Common myeloid progenitor, CD34-positive (primary cell): ENCODE results near the gene GOT1.
A peak's percentile ranks its signal among the peaks of the same experiment; 100 is the strongest.

ENCODE experiments used
- CTCF ChIA-PET: fragments of 350-600 bp; sonication (Branson Sonifier 250); formaldehyde crosslinking; loops from one replicate; lab custom pipeline; 2021; ENCODE audit warnings: antibody characterized with exemption; lab: Charles Lee
- POLR2A ChIA-PET: fragments of 350-600 bp; sonication (Branson Sonifier 250); formaldehyde crosslinking; loops from one replicate; lab custom pipeline; 2021; ENCODE audit warnings: antibody characterized with exemption; lab: Charles Lee
- DNase-seq, 3 donors: peaks; one replicate each; pipeline versions ENCODE4 v3.0.0 to v3.0.0-alpha.2; 2013
- H3K27ac ChIP-seq, 2 experiments: 1 replicate in 1 of 2; 2 replicates in 1 of 2; pipeline ENCODE4 v1.7.0; 2013; ENCODE audit warnings: inconsistent platforms in 2 of 2, low read length in 2 of 2, mild to moderate bottlenecking in 2 of 2, low read depth in 1 of 2, moderate library complexity in 1 of 2; ENCODE audit not compliant: severe bottlenecking in 2 of 2, insufficient read depth in 1 of 2, poor library complexity in 1 of 2
- H3K27me3 ChIP-seq, 5 experiments: replicated peaks in 2 of 5; 1 replicate in 3 of 5; 2 replicates in 2 of 5; pipeline versions ENCODE4 v1.6.1 to v1.7.0; 2013; ENCODE audit warnings: low read length in 4 of 5, mild to moderate bottlenecking in 2 of 5, moderate library complexity in 2 of 5, inconsistent platforms in 1 of 5; ENCODE audit not compliant: insufficient read depth in 5 of 5, control insufficient read depth in 4 of 5
- H3K36me3 ChIP-seq, 4 experiments: 1 replicate in 2 of 4; 2 replicates in 2 of 4; pipeline versions ENCODE4 v1.6.1 to v1.7.0; 2013; ENCODE audit warnings: low read length in 3 of 4, control low read depth in 1 of 4, mild to moderate bottlenecking in 1 of 4; ENCODE audit not compliant: control insufficient read depth in 4 of 4, insufficient read depth in 4 of 4
- H3K4me1 ChIP-seq, 4 experiments: 1 replicate in 3 of 4; 2 replicates in 1 of 4; pipeline versions ENCODE4 v1.6.1 to v1.7.1; 2013; ENCODE audit warnings: low read length in 3 of 4, mild to moderate bottlenecking in 3 of 4, control low read depth in 1 of 4, inconsistent platforms in 1 of 4, moderate library complexity in 1 of 4; ENCODE audit not compliant: control insufficient read depth in 4 of 4, insufficient read depth in 4 of 4; ENCODE audit errors: control extremely low read depth in 1 of 4
- H3K4me3 ChIP-seq, 7 experiments: 1 replicate in 4 of 7; 2 replicates in 3 of 7; pipeline versions ENCODE4 v1.5.1 to v1.7.0; 2013; ENCODE audit warnings: mild to moderate bottlenecking in 7 of 7, low read length in 6 of 7, moderate library complexity in 6 of 7, inconsistent platforms in 2 of 7, low read depth in 2 of 7, control low read depth in 1 of 7; ENCODE audit not compliant: insufficient read depth in 4 of 7, control insufficient read depth in 1 of 7; ENCODE audit errors: extremely low read depth in 1 of 7
- H3K9me3 ChIP-seq, 5 experiments: 1 replicate in 4 of 5; 2 replicates in 1 of 5; pipeline versions ENCODE4 v1.6.1 to v1.7.1; 2013; ENCODE audit warnings: low read length in 4 of 5, mild to moderate bottlenecking in 2 of 5, inconsistent platforms in 1 of 5, low read depth in 1 of 5, moderate library complexity in 1 of 5; ENCODE audit not compliant: control insufficient read depth in 4 of 5, insufficient read depth in 2 of 5; ENCODE audit errors: control extremely low read depth in 1 of 5
- WGBS: methylation state at CpG from one replicate; pipeline ENCODE4 v1.1.5; 2013; ENCODE audit not compliant: insufficient coverage; 5-methylcytosine and 5-hydroxymethylcytosine counted together

The GOT1 gene

GRCh38 chr10:99410146-99410545, 20.3 kb downstream of the GOT1 start:
- peaks cover 6 to 31% (median 10%) of the 10 kb centered on the region in 4 experiments for H3K36me3 ChIP-seq
- H3K4me1 ChIP-seq: no peaks in the 10 kb centered on the region
- no peak for DNase-seq
- ChIA-PET POLR2A (no interaction called here), CTCF (interaction anchor here (1.3 to 1.5 kb wide), 2 partner anchors 150 to 303 kb away, joined by 3 read pairs; no protein-coding TSS in a partner anchor)
- no CpG with 5 or more reads among the region's 1 CpG for WGBS
- no peak overlapping the region for H3K27ac ChIP-seq
- no peaks in the 10 kb centered on the region for H3K27me3 ChIP-seq
- H3K9me3 ChIP-seq: no peaks in the 10 kb centered on the region
- H3K4me3 ChIP-seq: no peak overlapping the region

- ChIA-PET POLR2A (no interaction called here), CTCF (interaction anchor here (2.4 kb wide), 1 partner anchor 207 kb away, joined by 8 read pairs; no protein-coding TSS in a partner anchor)
- DNase-seq: no peak
- 100% methylated on average over 2 of the region's 3 CpGs for WGBS
- H3K9me3 ChIP-seq: no peaks in the 10 kb centered on the region
- peaks cover 12 to 56% (median 24%) of the 10 kb centered on the region in 4 experiments for H3K36me3 ChIP-seq
- no peak overlapping the region for H3K27ac ChIP-seq
- H3K27me3 ChIP-seq: no peaks in the 10 kb centered on the region
- H3K4me1 ChIP-seq: peaks cover 0 to 12% (median 7%) of the 10 kb centered on the region in 4 experiments
- H3K4me3 ChIP-seq: no peak overlapping the region
Measured at GRCh38 chr10:99406149-99406548, 24.3 kb downstream of the GOT1 start.

GRCh38 chr10:99403674-99404073, 26.8 kb downstream of the GOT1 start:
- CTCF ChIA-PET: interaction anchor here (1.3 to 2.6 kb wide), 4 partner anchors 12 to 209 kb away, joined by 3 to 16 read pairs (median 9); no protein-coding TSS in a partner anchor
- Histone ChIP-seq H3K36me3 (peaks cover 13 to 60% (median 33%) of the 10 kb centered on the region in 4 experiments), H3K4me3 (no peak overlapping the region), H3K4me1 (peaks cover 0 to 12% (median 7%) of the 10 kb centered on the region in 4 experiments), H3K9me3 (no peaks in the 10 kb centered on the region), H3K27me3 (no peaks in the 10 kb centered on the region), H3K27ac (no peak overlapping the region)
- peak; percentile 36 to 77 (median 65) for DNase-seq
- POLR2A ChIA-PET: interaction anchor here (0.6 kb wide), 1 partner anchor 839 kb away, joined by 3 read pairs; no protein-coding TSS in a partner anchor
- WGBS: 19% methylated on average over 8 of the region's 9 CpGs

GRCh38 chr10:99399664-99400063, 30.8 kb downstream of the GOT1 start:
- Histone ChIP-seq H3K27ac (no peak overlapping the region), H3K4me3 (no peak overlapping the region), H3K9me3 (no peaks in the 10 kb centered on the region), H3K4me1 (peaks cover 8 to 27% (median 18%) of the 10 kb centered on the region in 4 experiments), H3K27me3 (no peaks in the 10 kb centered on the region), H3K36me3 (peaks cover 7 to 64% (median 30%) of the 10 kb centered on the region in 4 experiments)
- 100% methylated on average over 1 of the region's 3 CpGs for WGBS
- ChIA-PET POLR2A (no interaction called here), CTCF (interaction anchor here (0.7 kb wide), 2 partner anchors 14 to 31 kb away, joined by 3 read pairs; partner anchors contain the start of gene GOT1)
- DNase-seq: no peak

GRCh38 chr10:99396471-99396870, 34.0 kb downstream of the GOT1 start:
- CTCF ChIA-PET: no interaction called here
- WGBS: 90% methylated on average over 2 of the region's 3 CpGs

GRCh38 chr10:99395750-99396445, 34.5 kb downstream of the GOT1 start:
- H3K27ac ChIP-seq: no peak overlapping the region
- peaks cover 2 to 33% (median 16%) of the 10 kb centered on the region in 4 experiments for H3K36me3 ChIP-seq
- 0% methylated on average over 1 of the region's 2 CpGs for WGBS
- H3K9me3 ChIP-seq: no peaks in the 10 kb centered on the region
- H3K27me3 ChIP-seq: no peaks in the 10 kb centered on the region
- DNase-seq: peak in 2 of 3 donors; percentile 6 to 29
- peak overlapping the region in 1 of 7 experiments; percentile 23 for H3K4me3 ChIP-seq
- H3K4me1 ChIP-seq: peaks cover 3 to 25% (median 18%) of the 10 kb centered on the region in 4 experiments
- POLR2A ChIA-PET: no interaction called here
- CTCF ChIA-PET: no interaction called here

More at GRCh38 chr10:99396471-99396870, 34.0 kb downstream of the GOT1 start:
- no peaks in the 10 kb centered on the region for H3K9me3 ChIP-seq
- H3K27ac ChIP-seq: no peak overlapping the region
- H3K4me1 ChIP-seq: peaks cover 3 to 25% (median 18%) of the 10 kb centered on the region in 4 experiments
- no peak overlapping the region for H3K4me3 ChIP-seq
- no peaks in the 10 kb centered on the region for H3K27me3 ChIP-seq
- no peak for DNase-seq
- H3K36me3 ChIP-seq: peaks cover 2 to 37% (median 18%) of the 10 kb centered on the region in 4 experiments
- POLR2A ChIA-PET: no interaction called here
